Measurements from ENCODE around the gene NPAS2.

DNA sequence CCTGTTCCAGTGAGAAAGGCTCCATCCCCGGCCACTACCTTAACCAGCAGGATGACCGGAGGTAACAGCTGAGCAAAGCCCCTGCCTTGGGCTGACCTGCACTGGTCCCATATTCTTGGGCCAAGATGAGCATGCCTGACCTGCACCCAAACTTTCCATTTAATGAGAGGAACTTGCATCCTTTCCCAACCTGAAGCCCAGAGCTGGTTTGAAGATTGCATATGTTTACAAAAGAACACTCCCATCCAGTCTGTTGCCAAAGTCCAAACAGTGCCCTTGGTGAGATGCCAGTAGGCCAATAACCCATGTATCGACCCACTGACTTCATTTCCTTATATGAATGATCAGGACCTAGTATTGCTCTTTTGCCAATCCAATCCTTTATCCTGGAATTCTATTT lies 5.5 kb upstream of the NPAS2 start:
- TF ChIP-seq, protein P1, sequence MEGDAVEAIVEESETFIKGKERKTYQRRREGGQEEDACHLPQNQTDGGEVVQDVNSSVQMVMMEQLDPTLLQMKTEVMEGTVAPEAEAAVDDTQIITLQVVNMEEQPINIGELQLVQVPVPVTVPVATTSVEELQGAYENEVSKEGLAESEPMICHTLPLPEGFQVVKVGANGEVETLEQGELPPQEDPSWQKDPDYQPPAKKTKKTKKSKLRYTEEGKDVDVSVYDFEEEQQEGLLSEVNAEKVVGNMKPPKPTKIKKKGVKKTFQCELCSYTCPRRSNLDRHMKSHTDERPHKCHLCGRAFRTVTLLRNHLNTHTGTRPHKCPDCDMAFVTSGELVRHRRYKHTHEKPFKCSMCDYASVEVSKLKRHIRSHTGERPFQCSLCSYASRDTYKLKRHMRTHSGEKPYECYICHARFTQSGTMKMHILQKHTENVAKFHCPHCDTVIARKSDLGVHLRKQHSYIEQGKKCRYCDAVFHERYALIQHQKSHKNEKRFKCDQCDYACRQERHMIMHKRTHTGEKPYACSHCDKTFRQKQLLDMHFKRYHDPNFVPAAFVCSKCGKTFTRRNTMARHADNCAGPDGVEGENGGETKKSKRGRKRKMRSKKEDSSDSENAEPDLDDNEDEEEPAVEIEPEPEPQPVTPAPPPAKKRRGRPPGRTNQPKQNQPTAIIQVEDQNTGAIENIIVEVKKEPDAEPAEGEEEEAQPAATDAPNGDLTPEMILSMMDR (IDR thresholded peaks at IDR 0.05) = no peak
- TF ChIP-seq POLR2A (IDR thresholded peaks at IDR 0.05) = no peak
- TF ChIP-seq EP300 (IDR thresholded peaks at IDR 0.05) = no peak

Measured in tibial nerve (tissue), 4 donors.